ENCODE results near the gene MPST.

The MPST gene

GRCh38 chr22:37023743-37024338, 4.3 kb downstream of the MPST start:
- DNase-seq (ENCODE audit: low read depth), result no peak

- DNase-seq (ENCODE audit: low read depth), result no peak
These were observed 5.0 kb downstream of the MPST start for GRCh38 chr22:37024339-37025157.

GRCh38 chr22:37025500-37026070, 6.0 kb downstream of the MPST start:
- DNase-seq (ENCODE audit: low read depth), result no peak

GRCh38 chr22:37026325-37026724, 6.8 kb downstream of the MPST start:
- no peak for DNase-seq (ENCODE audit: low read depth)

- no peak for DNase-seq (ENCODE audit: low read depth)
These were observed 8.0 kb downstream of the MPST start for GRCh38 chr22:37027556-37027955.

- no peak for DNase-seq (ENCODE audit: low read depth)
These were observed 9.4 kb downstream of the MPST start for GRCh38 chr22:37028692-37029674.

- no peak for DNase-seq (ENCODE audit: low read depth)
These were observed 11.2 kb downstream of the MPST start for GRCh38 chr22:37030560-37031281.

- no peak for DNase-seq (ENCODE audit: low read depth)
These were observed 12.6 kb downstream of the MPST start for GRCh38 chr22:37032134-37032534.

- no peak for DNase-seq (ENCODE audit: low read depth)
These were observed 13.3 kb downstream of the MPST start for GRCh38 chr22:37032535-37033460.

- DNase-seq (ENCODE audit: low read depth), result no peak
These were observed 14.3 kb downstream of the MPST start for GRCh38 chr22:37033605-37034430.

- DNase-seq (ENCODE audit: low read depth), result no peak
These were observed 17.3 kb downstream of the MPST start for GRCh38 chr22:37036655-37037377.

GRCh38 chr22:37037669-37038068, 18.1 kb downstream of the MPST start:
- DNase-seq (ENCODE audit: low read depth), result no peak

GRCh38 chr22:37039466-37039865, 19.9 kb downstream of the MPST start:
- no peak for DNase-seq (ENCODE audit: low read depth)

- no peak for DNase-seq (ENCODE audit: low read depth)
These were observed 23.8 kb downstream of the MPST start for GRCh38 chr22:37043209-37043827.

GRCh38 chr22:37043828-37044538, 24.4 kb downstream of the MPST start:
- DNase-seq (ENCODE audit: low read depth), result no peak

GRCh38 chr22:37044634-37045625, 25.4 kb downstream of the MPST start:
- DNase-seq (ENCODE audit: low read depth), result no peak
